Hippocampal formation (tissue), 2 donors: ENCODE measurements around the gene ADIRF.
"Not testable (repeated sequence)": the region's sequence is repeated elsewhere in the genome, so short reads cannot be mapped to it uniquely, and the experiment has no call there.

ENCODE experiments used
- DNase-seq, 2 donors: peaks; one replicate each; lab custom pipeline; 2025; lab: John Stamatoyannopoulos, UW

Gene ADIRF

DNA sequence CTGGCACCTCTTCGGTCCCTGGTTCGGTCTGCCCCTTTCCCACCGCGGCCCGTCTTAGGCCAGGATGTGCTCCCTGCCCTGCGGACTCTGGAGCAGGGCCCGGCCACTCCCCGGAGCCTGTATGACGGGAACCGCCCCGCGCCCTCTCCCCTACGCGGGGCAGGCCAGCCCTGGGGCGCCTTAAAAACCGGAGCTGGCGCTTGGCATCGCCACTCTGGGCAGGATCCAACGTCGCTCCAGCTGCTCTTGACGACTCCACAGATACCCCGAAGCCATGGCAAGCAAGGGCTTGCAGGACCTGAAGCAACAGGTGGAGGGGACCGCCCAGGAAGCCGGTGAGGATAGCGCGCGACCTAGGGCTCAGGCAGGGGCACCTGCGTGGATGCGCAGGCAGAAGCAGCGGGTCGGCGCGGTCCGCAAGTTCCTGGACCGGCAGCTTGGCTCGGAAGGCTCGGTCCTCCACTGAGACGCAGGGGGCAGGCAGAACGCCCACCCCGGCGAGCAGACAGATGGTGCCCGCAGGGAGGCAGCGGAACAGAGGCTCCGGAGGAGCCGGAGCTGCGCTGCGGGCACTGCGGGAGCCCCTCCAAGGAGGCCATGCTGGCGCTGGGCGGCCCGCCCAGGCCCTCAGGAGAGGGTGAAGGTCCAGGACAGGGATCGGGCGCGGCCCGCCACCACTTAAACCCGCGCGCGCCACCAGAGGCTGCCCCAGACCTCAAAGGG is at the start of gene ADIRF:
Gene ADIRF (plus strand): TSS at position 212 of the 723 bp plus-strand sequence. CDS start 63 bp downstream, at position 275.
- no peak for DNase-seq

DNA sequence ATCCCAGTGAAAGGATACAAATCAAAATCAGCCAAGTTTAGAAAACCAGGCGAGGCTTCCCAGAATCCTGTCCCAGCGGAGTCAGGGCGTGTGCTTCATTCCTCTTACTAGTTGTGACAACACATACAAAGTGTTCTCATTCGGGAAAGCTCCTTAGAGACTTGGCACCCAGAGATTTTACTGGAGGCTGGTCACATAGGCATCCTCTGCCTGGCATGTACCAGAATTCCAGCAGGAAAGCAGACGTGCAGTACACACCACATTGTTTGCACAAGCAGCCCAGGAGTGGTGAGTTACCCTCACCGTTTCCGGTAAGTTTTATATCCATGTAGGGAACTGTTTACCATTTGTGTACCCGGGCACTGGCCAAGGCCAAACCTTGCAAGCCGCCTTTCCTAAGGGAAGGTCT is 45.7 kb upstream of the ADIRF start:
- no peak for DNase-seq

DNA sequence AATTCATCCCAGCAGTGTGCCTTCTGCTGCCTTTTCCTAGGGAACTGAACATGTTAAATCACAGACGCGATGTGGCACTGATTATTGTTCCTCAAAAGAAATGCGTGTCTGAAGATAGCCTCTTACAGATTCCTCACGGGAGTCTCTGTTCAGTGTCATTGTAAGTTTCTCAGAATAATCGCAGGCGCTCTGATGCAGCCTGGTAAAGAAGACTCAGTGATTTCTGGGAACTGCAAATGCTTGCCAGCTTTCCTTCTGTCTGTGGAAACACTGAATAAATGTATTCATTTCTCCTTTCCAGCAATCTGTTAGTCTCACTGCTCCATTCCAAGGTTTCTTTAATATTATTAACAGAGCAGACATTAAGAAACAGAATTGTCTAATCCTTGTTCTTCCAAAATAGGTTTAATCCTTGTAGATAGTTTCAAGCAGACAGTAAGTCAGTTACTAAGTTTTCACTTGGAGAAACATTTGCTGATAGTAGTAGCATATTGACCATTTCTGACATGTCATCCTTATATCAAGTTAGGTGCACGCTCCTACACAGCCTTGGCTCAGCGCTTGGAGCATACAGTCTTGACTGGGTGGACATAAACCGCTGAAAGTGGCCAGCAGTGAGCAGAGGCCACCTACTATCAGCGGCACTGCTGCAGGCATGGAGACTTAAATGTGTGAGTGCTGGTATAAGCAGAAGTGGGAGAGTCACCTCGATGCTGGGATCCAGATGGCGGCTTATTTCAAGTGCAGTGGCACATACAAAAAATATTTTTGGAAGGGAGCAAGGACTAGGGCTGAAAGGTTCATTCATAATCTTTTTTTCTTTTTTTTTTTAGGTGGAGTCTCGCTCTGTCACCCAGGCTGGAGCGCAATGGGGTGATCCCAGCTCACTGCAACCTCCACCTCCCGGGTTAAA is 38.6 kb upstream of the ADIRF start:
- peak in 1 of 2 donors; percentile 44 for DNase-seq

DNA sequence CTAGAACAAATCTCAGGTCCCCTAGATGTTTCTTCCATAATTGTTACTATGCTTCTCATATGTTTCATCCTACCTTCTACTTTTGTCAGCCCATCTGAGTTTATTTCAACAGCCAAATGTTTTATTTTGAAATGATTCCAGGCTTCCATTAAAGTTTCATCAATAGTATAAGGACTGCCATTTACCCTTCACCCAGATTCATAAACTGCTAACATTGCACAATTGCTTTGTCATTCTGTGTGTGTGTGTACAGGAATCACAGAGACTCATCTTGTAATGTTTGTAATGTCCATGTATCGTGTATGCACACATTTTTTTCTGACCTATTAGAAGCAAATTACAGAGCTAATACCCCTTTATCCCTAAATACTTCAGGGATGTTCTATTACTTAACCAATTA is 36.4 kb upstream of the ADIRF start:
- DNase-seq = no peak

DNA sequence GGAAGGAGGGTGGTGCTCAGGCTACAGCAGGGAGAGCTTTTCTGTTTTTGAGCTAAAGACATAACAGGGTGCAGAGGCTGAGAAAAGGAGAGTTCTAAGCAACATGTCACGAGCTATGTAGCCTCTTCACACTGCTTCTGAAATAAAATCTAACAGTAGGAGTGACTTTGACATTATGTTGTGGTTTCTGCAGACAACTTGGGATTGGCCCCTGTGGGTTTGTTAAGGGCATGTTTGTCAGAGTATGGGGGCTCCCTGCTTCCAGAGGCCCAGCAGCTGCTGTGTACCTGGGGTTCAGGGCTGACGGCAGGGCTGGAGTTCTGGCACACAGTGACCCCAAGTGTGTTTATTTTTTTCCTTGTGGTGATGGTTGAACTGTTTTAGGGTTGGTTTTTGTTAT is 35.6 kb upstream of the ADIRF start:
- no peak for DNase-seq

DNA sequence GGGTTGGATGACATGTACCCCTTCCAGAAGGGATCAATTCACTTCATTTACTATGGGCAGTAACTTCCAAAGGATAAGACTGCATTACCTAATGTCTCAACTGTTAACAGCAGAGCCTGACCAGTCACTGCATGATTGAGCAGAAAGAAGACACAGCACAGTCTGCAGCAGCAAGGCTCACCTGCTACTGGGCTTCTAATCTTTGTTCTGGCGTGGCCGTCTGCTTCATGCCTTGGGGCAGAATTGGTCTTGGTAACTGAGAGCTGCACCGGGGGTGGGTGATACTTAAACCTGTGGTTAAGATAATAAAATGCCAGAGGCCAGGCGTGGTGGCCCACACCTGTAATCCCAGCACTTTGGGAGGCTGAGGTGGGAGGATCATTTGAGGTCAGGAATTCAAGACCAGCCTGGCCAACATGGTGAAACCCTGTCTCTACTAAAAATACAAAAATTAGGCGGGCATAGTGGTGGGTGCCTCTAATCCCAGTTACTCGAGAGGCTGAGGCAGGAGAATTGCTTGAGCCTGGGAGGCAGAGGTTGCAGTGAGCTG is 34.0 kb upstream of the ADIRF start:
- not testable (repeated sequence) for DNase-seq

DNA sequence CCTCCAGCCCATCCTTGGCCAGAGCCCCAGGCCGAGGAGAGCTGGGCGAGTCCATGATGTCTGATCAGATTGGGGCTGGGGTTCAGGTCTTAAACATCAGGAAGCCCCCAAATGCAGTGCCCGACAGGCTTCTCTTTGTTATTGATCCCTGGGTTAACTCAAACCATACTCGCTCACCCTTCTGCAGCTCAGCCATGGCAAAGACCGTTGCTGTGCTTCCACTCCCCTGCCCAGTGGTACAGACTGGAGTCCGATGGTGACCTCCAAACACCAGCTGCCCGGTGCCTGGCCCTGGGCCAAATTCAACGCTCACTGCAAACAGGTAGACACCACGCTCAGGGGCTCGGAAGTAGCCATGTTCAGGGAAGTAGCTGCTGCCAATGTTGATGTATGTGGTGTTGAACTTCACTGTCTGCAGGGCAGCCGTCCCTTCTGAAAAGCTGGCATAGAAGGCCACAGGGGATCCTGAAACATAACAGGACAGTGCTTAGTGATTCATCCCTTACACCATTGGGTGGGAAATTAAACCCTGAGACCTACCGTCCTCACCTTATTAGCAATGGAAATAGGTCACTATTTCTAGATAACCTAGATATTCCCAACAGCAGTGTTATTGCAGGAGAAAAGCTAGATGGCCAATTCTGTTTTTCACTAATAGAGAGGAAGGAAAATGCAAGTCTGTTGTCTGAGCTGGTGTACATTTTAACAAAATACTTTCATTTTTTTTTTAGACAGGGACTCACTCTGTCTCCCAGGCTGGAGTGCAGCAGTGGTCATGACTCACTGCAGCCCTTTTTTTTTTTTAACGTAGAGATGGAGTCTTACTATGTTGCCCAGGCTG is 31.4 kb upstream of the ADIRF start:
- no peak for DNase-seq

DNA sequence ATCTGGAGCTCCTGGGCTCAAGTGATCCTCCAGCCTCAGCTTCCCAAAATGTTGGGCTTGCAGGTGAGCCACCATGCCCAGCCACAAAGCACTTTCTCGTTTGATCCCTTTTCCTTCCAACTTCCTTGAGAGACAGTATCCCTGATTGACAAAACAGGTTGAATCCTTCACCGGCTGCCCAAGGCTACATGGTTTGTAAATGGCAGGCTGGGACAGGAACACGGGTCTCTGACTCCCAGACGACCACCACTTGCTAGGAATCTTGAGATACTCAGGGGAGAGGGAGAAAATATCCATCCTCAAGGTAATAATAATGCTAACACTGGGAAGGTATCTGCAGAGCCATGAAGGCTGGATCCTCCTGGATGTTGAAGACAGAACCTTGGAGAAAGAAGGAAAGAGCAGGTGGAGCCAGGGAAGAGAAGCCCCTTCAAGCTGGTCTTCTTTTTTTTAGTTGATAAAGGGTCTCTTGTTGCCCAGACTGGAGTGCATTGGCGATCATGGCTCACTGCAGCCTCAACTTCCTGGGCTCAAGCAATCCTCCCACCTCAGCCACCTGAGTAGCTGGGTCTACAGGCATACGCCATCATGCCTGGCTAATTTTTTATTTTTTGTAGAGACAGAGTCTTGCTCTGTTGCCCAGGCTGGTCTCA is 30.7 kb upstream of the ADIRF start:
- DNase-seq = no peak

DNA sequence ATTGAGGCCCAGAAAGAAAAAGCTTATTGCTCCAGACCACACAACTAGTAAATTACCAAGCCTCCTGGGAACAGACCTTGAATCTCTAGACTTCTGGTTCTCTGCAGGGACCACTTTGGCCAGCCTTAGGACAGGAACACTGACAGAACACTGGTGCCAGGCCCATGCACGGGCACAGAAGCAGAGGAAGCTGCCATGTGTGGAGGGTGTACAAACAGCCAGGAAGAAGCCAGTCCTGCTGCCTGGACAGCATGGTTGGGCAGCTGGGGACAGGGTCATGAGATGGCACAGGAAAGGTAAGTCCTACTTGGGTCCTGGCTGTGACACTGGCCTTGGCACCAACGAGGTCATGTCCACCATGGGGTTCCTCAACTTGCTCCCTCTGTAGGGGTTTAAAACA is 30.0 kb upstream of the ADIRF start:
- DNase-seq = no peak

DNA sequence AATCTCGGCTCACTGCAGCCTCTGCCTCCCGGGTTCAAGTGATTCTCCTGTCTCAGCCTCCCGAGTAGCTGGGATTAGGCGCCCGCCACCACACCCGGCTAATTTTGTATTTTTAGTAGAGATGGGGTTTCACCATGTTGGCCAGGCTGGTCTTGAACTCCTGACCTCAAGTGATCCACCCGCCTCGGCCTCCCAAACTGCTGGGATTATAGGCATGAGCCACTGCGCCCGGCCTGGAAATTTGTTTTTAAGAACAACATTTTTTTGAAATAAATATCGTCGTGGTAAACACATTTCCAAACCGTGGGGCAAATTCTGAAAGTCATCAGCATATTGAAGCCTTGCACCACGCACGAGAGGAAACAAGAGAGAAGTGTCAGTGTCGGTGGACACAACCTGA is 28.2 kb upstream of the ADIRF start:
- not testable (repeated sequence) for DNase-seq

DNA sequence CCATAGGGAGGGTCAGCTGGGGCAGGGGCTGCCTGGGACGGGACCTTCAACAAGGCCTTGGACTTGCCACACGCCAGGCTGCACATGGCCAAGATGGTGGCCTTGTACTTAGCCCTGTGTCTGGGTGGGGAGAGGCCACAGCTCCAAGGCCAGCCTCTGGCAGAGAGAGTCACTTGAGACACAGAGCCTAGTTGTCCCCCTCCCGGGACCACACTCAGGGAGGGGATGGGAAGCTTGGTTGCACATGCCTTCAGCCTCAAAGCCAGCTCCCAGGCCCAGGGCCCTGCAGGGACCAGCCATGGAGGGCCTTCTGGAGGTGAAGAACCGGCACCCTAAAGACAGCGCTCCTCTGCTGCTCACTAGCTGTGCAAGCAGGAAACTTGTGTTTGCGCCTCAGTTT is 27.6 kb upstream of the ADIRF start:
- no peak for DNase-seq

DNA sequence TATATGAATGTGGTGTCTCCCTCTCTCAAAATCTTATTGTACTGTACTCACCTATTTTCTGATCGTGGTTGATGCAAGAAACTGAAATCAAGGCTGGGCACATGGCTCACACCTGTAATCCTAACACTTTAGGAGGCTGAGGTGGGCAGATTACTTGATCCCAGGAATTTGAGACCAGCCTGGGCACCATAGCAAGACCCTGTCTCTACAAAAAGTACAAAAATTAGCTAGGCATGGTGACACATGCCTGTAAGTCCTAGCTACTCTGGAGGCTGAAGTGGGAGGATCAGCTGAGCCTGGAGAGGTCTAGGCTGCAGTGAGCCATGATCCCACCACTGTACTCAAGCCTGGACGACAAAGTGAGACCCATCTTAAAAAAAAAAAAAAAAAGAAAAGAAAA is 26.9 kb upstream of the ADIRF start:
- no peak for DNase-seq

DNA sequence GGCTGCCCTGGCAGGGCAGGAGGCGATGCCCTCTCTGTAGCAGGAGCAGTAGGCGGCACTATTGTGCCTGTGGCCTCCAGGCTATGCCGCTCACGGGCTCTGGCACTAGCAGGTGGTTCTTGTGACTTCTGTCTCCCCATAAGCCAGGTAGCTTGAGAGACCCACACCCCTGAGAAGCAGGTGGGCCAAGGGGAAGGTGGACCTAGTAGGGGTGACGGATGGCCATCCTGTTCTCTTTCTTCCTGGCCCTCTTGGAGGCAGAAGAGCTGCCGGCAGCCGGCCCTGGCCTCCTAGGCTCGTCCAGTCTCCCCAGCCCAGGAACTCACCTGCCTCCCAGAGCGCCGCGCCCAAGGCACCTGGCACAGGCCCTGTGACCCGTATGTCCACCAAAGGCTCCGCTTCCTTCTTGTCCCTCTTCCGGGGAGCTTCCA is 26.3 kb upstream of the ADIRF start:
- DNase-seq = no peak

DNA sequence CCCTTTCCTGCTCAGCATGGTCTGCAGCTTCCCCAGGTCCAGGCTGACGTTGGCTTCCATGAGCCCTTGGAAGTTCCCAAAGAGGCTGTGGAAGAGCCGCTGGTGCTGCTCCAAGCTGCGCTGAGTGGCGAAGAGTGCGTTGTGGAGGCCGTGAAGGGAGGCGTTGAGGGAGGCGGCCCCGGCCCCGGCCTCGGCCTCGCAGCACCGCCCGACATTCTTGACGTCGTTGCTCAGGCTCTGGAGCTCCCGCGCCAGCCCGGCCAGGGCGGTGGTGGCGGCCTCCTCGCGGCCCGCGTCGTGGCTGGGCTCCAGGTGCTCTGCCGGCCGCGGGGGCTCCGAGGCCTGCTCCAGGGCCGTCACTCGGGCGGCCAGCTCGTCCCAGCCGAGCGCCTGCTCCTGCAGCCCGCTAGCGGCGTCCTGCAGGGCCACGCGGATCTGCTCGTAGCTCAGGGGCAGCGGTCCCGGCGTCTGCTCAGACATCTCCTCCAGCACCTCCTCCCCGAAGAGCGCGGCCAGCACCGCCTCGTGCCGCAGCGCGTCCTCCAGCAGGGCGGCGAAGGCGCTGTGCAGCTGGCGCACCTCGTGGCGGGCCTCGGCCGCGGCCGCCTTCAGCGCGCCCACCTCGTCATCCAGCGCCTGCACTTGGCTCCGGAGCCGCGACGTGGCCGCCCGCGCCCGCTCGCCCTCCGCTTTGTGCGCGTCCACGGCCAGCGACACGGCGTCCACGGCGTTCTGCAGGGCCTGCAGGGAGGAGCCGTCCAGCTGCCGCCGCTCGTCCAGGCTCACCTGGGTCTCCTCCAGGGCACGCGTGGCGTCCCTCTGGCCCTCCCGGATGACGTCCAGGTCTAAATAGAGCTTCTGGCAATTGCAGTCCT is 25.6 kb upstream of the ADIRF start:
- no peak for DNase-seq

DNA sequence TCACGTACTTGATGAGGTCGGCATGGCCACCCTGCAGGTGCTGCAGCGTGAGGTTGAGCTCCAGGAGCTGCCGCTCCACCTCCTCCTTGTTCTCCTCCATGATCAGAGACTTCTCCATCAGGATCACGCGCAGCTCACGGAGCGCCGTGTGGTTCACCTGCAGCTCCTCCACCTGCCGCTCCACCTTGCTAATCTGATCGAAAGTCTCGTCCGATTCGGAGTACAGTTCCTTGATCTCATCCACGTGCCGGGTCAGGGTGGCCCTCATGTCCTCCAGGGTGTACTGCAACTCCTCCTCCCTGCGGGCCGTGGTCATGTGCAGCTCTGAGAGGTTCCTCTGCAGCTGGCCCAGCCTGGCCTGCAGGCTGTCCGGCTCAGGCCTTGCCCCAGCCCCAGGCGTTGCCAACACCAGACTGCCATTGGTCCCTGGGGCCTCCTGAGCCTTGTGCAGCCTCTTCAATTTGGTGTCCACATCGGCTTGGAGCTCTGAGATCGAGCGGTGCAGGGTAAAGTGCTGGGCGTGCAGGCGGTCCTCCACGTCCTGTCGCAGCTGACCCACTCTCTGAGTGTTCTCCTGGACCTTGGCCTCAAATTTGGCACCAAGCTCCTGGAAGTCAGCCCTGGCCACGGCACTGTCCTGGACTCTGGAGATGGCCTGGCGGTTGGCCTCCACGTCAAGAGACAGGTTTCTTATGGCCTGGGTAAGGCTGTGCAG is 24.8 kb upstream of the ADIRF start:
- no peak for DNase-seq

DNA sequence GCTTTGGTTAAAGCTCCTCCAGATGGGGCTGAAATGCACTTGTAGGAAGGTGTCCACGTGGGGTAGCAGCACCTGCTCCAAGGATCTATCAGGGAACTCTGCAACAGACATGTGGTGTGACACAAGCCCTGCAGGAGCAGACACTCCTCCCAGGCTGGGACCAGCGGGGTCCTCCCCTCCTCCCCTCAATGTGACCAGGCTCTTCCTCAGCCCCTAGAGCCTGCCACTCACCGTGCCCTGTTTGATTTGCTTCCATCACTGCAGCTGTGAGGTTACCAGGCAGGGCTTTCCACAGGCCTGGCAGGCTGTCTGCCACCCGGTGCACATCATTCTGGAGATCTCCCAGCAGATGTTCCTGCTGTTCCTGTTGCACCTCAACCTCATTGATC is 24.3 kb upstream of the ADIRF start:
- no peak for DNase-seq

DNA sequence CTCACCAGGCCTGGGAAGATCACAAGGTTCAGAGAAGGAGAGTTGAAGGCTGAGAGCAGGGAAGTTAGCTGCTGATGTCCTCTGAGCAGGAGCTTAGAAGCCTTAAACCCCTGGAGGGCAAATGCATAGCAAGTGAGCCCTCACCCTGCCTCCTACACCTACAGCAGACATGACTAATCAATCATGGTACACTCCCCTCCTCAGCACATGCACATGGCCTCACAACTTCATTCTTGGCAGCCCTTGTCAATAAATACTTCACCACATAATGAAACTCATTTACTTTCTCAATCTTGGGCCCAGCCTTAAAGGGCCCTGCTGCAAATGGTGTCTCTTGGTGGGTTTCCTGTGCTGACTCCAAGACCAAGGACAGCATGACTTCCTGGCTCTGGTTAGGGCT is 23.8 kb upstream of the ADIRF start:
- DNase-seq = no peak

DNA sequence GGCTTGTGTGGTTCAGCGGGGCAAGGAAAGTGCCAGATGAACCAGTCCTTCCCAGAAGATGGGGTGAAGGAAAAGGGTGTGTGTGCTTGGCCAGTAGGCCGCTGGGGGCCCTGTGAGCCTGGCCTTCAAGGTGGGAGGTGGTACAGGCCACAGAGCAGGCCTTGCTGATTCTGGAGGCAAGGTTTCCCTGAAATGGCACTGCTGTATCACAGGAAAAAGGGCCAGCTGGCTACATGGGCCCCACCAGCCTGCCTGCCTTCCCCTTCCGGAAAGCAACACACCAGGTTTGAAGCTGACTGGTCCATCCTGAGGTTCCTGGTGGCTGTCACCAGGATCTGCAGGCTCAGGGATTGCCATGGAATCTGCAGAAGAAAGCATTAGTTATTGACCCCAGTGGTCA is 23.4 kb upstream of the ADIRF start:
- DNase-seq = no peak

DNA sequence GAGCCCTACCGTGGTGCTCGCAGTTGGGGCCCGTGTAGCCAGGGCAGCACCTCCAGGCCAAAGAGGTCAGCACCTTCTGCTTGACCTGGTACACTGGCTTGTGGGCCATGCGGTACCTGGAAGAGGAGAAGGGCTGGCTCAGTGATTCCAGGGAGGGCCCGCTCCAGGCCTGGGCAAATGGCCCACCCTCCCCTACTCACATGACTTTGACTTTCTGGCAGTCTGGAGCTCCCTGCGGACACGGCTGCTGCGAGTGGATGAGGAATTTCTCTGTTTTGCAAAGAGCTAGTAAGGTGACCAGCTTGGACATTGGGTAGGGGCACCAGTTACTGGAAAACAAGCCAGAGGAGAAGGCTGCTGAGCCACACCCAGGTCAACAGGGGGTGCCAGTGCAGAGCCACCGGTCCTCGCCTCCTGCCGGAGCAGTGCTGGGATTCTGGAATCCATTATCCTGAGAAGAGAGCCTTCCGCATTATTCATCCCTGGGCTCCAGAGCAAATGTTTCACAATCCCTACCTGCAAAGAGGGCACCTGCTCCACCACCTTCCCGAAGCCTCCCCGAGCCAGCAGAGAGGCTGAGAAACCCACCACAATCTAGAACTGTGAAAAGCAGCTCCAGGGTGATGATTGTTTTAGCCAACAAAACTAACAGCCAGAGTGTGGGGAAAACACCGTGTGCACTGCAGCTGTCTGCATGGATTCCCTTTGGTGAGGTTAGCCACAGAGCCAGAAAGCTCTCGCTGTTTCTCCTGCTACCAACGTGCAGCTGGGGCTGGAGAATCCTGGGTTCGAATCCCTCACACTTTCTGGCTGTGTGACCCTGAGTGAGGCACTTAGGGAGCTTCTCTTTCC is 22.7 kb upstream of the ADIRF start:
- no peak for DNase-seq
